Measurements from ENCODE around the gene BTC. TPM values are rescaled to one million over a fixed set of nuclear protein-coding genes. Genes with fewer than 3 reads are reported as not detected.

BTC gene
- total and polyA plus RNA-seq, 8 donors = 4.4 to 7.5 (median 5.9) TPM

DNA sequence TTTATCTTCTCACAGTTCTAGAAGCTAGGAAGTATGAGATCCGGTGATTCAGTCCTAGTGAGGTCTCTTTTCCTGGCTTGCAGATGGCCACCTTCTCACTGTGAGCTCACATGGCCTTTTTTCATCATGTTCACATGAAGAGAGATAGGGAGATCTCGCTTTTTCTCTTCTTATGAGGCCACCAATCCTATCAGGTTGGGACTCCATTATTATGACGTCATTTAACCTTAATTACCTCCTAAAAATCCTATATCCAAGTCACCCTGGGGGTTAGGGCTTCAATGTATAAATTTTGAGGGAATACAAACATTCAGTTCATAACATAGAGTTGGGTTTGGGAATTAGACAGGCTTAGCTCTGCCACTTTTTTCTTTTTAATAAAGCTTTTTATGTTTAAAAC lies 6.0 kb upstream of the BTC start:
- no peak overlapping the region for H3K4me3 ChIP-seq
- H3K9me3 ChIP-seq = no peaks in the 10 kb centered on the region
- H3K4me1 ChIP-seq = no peaks in the 10 kb centered on the region
- DNase-seq (no peak), ATAC-seq (no peak)
- intact Hi-C loops (cut with DNase I) = no loop called here
- TF ChIP-seq, protein P1, sequence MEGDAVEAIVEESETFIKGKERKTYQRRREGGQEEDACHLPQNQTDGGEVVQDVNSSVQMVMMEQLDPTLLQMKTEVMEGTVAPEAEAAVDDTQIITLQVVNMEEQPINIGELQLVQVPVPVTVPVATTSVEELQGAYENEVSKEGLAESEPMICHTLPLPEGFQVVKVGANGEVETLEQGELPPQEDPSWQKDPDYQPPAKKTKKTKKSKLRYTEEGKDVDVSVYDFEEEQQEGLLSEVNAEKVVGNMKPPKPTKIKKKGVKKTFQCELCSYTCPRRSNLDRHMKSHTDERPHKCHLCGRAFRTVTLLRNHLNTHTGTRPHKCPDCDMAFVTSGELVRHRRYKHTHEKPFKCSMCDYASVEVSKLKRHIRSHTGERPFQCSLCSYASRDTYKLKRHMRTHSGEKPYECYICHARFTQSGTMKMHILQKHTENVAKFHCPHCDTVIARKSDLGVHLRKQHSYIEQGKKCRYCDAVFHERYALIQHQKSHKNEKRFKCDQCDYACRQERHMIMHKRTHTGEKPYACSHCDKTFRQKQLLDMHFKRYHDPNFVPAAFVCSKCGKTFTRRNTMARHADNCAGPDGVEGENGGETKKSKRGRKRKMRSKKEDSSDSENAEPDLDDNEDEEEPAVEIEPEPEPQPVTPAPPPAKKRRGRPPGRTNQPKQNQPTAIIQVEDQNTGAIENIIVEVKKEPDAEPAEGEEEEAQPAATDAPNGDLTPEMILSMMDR (IDR thresholded peaks at IDR 0.05) = no peak
- peaks cover 0 to 9% of the 10 kb centered on the region in 2 donors for H3K27me3 ChIP-seq
- H3K27ac ChIP-seq = no peak overlapping the region
- no peaks in the 10 kb centered on the region for H3K36me3 ChIP-seq

- no peak for ATAC-seq
- intact Hi-C loops (cut with DNase I) = no loop called here
Observed at GRCh38 chr4:74796631-74797030, 2.3 kb upstream of the BTC start.

GRCh38 chr4:74793757-74794381 lies 454 bp downstream of the BTC start:
- intact Hi-C loops (cut with DNase I) = no loop called here
- peak; percentile 30 to 89 (median 56) for DNase-seq
- Histone ChIP-seq H3K27ac (peak overlapping the region; percentile 71), H3K4me1 (peaks cover 0 to 9% of the 10 kb centered on the region in 2 donors), H3K9me3 (no peaks in the 10 kb centered on the region), H3K36me3 (no peaks in the 10 kb centered on the region), H3K27me3 (peaks cover 0 to 48% of the 10 kb centered on the region in 2 donors), H3K4me3 (peak overlapping the region; percentile 33 to 39)
- TF ChIP-seq, protein P1 (IDR thresholded peaks at IDR 0.05) = no peak
- peak; percentile 89 for ATAC-seq

More at GRCh38 chr4:74796631-74797030, 2.3 kb upstream of the BTC start:
- TF ChIP-seq, protein P1 (IDR thresholded peaks at IDR 0.05) = no peak
- Histone ChIP-seq H3K27me3 (peaks cover 0 to 42% of the 10 kb centered on the region in 2 donors), H3K27ac (no peak overlapping the region), H3K4me1 (peaks cover 0 to 9% of the 10 kb centered on the region in 2 donors), H3K36me3 (no peaks in the 10 kb centered on the region), H3K9me3 (no peaks in the 10 kb centered on the region), H3K4me3 (no peak overlapping the region)
- peak in 1 of 4 donors; percentile 35 for DNase-seq

DNA sequence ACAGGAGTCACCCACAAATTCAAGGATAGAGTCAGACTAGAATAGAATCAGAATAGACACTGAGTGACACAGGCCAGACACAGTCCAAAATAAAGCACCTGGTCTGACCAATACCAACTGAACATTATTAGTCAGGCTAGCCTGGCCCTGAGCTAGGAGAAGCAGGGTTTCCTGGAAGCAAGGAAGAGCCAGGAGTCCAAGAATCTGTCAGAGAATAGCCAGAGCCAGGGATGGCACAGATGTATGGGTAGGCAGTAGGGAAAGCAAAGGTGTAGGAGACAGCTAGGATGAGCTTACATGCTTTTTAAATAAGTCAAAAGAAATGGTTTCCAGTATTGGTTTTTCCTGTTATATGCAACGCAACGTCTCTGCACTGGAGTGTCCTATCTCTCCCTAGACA lies 3.7 kb downstream of the BTC start:
- Histone ChIP-seq H3K4me1 (peaks cover 0 to 9% of the 10 kb centered on the region in 2 donors), H3K9me3 (no peaks in the 10 kb centered on the region), H3K4me3 (no peak overlapping the region), H3K27ac (no peak overlapping the region), H3K27me3 (peaks cover 0 to 42% of the 10 kb centered on the region in 2 donors), H3K36me3 (no peaks in the 10 kb centered on the region)
- TF ChIP-seq, protein P1 (IDR thresholded peaks at IDR 0.05) = no peak
- intact Hi-C loops (cut with DNase I) = no loop called here
- DNase-seq = no peak
- ATAC-seq = no peak

GRCh38 chr4:74789518-74789917 lies 4.8 kb downstream of the BTC start:
- H3K27ac ChIP-seq = no peak overlapping the region

More at GRCh38 chr4:74789518-74789917, 4.8 kb downstream of the BTC start:
- TF ChIP-seq, protein P1 (IDR thresholded peaks at IDR 0.05) = no peak
- DNase-seq (no peak), ATAC-seq (no peak)
- H3K36me3 ChIP-seq = no peaks in the 10 kb centered on the region
- intact Hi-C loops (cut with DNase I) = no loop called here
- peaks cover 0 to 31% of the 10 kb centered on the region in 2 donors for H3K27me3 ChIP-seq
- peaks cover 0 to 9% of the 10 kb centered on the region in 2 donors for H3K4me1 ChIP-seq
- H3K4me3 ChIP-seq = no peak overlapping the region
- H3K9me3 ChIP-seq = no peaks in the 10 kb centered on the region

Measured in left lung (tissue), 10 donors.